Hematopoietic multipotent progenitor cell treated with erythropoietin and hydrocortisone succinate and interleukin-3 and kit ligand, for 17 days (in vitro differentiated cells): Measurements from ENCODE around the gene ANKRD2.
A peak's percentile ranks its signal among the peaks of the same experiment; 100 is the strongest.
"Not testable (repeated sequence)": the region's sequence is repeated elsewhere in the genome, so short reads cannot be mapped to it uniquely, and the experiment has no call there.

Experiments used
- DNase-seq: peaks from one replicate; pipeline ENCODE4 v3.0.0-alpha.2; 2015; ENCODE audit warnings: low spot score

The ANKRD2 gene, protein sequence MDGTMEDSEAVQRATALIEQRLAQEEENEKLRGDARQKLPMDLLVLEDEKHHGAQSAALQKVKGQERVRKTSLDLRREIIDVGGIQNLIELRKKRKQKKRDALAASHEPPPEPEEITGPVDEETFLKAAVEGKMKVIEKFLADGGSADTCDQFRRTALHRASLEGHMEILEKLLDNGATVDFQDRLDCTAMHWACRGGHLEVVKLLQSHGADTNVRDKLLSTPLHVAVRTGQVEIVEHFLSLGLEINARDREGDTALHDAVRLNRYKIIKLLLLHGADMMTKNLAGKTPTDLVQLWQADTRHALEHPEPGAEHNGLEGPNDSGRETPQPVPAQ

DNA sequence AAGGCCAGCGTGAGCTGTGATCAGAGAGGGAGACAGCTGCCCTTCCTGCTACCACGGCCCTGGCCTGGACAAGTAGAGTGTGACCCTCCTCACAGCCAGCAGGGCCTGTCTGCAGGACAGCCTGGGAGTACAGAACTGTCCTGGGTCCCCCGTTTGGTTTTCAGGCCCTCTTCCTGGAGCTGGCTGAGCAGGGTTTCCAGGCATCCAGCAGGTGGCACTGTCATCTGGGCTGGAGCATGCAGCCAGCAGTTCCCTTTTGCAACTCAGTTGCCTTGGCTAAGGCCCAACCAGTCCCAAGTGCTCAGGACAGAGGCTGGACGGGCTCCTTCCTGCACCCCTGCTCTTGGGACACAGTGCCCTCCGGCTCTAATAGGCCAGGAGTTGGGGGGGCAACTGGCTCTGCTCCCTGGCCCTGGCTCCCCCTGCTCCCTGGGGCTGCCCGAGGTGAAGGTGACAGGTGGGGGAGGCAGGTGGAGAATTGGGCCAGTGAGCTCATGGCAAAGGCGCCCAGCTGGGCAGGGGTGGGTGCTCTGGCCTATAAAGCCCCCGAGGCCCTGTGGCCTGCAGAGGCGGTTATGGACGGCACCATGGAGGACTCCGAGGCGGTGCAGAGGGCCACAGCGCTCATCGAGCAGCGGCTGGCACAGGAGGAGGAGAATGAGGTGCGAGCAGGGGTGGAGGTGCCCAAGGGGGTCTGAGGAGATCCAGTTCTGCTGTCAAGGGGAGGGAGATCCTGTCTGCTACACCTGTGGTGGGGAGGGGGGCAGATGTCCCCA lies at the start of gene ANKRD2:
TSS of gene ANKRD2 (plus strand) at position 566 of the 776 bp plus-strand sequence. CDS start at position 576, 10 bp downstream.
- peak; percentile 86 for DNase-seq

DNA sequence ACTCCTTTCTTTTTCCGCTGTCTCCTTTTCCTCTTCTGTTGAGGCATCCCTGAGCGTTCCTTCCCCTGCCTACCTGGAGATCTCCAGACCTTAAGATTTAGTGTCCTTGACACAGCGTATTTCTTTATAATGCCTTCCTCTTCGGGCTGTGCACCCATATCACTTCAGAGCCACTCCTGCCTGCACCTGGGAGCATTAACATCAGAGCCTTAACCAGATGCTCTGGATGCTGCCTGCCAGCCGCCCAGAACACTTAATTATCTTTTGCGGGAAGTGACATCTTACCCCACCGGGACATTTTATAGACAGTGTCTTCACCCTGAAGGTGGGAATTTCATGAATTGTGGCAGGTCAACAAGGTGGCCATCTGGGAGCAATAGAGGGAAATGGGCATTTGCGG lies 49.6 kb upstream of the ANKRD2 start:
- DNase-seq = no peak

DNA sequence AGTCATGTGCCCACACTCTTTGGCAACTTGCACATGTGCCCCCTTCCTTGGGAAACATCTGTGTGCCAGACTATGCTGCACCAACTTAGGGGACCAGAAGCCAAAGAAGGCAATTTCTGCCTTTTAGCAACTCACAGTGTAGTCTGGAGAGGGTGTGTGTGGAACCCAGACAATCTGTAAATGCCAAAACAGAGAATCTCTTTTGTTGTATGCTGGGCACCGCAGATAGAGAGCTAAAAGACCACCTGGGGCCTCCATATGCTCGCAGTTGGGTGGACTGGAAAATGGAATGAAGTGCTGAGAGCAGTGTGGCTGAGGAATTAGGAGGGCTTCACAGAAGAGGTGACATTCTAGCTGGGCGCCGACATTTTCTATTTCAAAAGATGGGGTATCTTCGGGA lies 47.5 kb upstream of the ANKRD2 start:
- no peak for DNase-seq

DNA sequence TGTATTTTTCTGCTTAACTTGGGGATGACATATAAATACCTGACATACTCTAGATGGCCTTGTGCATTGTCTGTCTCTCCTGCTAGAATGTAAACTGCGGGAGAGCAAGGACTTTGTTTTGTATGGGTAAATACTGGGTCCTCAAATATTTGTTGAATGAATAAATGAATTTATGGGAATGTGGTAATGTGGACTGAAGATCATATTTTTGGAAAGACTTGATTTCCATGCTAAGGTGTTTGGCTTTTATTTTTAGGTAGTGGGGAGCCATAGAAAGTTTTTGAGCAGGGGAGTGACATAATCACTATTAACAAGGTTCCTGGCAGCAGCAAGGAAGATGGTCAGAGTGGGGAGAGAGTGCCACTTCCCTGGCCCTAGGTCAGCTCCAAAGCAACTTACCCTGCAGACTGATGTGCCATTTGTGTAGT lies 46.9 kb upstream of the ANKRD2 start:
- no peak for DNase-seq

DNA sequence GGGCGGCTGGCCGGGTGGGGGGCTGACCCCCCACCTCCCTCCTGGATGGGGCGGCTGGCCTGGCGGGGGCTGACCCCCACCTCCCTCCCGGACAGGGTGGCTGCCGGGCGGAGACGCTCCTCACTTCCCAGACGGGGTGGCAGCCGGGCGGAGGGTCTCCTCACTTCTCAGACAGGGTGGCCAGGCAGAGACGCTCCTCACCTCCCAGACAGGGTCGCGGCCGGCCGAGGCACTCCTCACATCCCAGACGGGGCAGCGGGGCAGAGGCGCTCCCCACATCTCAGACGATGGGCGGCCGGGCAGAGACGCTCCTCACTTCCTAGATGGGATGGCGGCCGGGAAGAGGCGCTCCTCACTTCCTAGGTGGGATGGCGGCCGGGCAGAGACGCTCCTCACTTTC lies 43.7 kb upstream of the ANKRD2 start:
- not testable (repeated sequence) for DNase-seq

DNA sequence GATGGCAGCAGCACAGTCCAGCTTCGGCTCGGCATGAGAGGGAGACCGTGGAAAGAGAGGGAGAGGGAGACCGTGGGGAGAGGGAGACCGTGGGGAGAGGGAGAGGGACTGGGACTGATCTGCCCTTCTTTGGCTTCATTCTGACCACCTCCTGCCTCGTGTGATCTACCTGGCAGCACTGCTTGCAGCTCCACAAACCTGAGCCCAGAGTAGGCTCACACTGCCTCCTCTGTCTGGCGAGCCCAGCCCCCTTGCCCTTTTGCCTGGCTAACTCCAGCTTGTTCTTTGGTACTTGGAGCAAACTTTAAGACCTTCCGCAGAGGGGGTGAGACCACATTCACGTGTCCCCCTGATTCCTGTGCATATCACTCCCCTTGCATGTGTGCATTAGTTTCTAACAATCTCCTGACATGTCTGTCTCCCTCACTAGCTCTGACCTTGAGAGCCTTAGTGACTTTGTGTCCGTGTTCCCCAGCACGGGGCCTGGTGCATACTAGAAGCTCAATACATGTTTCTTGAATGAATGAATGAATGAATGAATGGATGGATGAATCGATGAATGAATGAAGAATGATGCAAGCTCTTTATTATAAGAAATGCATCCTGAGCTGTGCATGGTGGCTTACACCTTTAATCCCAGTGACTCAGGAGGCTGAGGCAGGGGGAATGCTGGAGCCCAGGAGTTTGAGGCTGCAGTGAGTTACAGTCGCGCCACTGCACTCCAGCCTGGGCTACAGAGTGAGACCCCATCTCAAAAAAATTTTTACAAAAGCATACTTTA lies 42.7 kb upstream of the ANKRD2 start:
- DNase-seq = no peak

DNA sequence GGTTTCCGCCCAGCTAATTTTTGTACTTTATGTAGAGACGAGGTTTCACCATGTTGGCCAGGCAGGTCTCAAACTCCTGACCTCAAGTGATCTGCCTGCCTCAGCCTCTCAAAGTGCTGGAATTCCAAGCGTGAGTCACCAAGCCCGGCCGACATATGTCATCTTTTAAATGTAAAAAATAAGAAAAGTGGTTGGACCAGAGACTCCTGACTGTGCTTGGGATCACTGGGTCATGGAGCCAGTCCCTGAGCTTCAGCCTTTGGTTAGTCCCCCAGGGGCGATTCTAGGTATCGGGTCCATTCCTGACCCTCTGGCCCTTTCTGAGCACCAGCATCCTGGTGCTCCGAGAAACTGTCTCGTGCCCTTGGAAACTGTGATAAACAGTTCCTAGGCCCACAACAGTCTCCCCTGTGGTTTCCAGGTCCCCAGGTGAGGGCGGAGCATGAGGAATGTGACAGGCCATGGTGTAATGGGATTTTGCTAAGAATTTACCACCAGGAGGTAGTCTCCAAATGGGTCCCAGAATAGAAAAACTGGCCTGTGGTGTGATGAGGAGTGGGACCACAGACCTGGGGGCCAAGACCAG lies 41.1 kb upstream of the ANKRD2 start:
- DNase-seq = no peak

DNA sequence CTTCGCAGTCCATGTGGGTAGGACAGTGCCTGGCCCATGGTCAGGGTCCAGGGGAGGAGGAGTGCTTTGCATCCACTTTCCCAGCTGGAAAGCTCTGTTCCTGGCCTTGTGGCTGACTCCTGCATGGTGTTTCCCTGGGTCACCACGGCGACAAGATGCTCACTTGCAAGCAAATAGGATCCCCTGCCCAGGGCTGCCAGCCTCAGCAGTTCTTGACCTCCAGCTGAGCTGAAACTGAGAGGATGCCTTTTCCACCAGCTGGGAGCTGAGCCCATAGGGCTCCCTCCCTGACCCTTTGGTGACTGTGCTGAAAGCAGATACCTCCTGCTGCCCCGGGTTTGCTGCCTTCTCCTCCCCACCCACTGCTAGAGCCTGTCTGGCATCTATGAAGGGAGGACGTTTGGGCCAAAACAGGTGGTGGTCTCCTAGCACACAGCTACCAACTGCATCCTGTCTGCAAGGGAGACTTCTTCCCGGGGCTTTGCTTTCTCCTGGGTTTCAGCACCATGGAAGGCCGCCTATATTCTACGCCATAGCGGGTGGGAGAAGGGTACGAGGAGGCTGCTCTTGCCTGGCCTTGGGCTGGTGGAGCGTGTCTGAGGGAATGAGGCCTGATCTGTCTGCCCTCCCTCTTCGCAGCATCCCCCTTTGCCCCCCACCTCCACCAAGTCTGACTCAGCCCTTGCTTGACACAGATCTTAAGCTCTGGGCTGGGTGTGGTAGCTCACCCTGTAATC lies 39.5 kb upstream of the ANKRD2 start:
- no peak for DNase-seq

DNA sequence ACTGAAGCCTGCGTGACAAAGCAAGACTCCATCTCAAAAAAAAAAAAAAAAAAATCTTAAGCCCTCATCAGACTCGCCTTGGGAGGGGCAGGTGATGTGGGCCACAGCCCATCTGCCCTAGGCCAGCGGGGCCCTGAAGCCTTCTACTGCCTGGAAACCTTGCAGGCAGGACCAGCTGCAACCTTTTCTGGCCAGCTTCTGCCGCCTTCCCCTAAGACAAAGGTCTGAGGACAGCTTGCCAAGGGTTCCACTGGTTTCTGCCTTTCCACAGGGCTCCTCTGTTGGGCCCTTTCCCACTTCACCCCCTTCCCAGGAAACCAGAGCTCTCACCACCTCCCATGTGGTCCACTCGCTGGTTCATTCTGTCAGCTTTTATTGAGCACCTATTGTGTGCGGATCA lies 38.7 kb upstream of the ANKRD2 start:
- no peak for DNase-seq

DNA sequence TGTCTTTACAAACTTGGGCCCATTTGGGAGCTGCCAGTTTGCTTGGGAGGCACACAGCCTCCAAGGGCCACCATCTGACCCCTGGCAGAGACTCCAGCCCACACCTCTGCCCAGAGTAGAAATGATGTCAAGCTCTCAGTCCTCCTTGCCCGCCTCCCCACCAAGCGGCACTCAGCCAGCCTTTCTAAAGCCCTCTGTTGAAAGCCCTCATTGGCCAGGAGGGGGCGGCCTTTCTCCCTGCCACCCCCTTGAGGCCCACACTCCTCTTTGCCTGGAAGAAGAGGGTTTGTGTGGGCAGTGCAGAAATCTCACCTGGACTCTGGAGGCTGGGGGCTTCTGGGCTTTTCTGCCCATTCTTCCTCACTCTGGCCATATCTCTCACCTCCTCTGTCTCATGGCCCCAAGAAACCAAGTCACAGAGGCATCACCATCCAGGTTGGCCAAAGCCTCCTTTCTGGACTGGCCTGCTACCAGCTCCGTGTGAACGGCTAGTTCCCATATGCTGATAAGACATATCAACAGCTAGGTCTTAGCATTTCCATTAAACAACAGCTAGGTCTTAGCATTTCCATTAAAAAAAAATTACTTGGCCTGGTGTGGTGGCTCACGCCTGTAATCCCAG lies 37.7 kb upstream of the ANKRD2 start:
- peak; percentile 48 for DNase-seq

DNA sequence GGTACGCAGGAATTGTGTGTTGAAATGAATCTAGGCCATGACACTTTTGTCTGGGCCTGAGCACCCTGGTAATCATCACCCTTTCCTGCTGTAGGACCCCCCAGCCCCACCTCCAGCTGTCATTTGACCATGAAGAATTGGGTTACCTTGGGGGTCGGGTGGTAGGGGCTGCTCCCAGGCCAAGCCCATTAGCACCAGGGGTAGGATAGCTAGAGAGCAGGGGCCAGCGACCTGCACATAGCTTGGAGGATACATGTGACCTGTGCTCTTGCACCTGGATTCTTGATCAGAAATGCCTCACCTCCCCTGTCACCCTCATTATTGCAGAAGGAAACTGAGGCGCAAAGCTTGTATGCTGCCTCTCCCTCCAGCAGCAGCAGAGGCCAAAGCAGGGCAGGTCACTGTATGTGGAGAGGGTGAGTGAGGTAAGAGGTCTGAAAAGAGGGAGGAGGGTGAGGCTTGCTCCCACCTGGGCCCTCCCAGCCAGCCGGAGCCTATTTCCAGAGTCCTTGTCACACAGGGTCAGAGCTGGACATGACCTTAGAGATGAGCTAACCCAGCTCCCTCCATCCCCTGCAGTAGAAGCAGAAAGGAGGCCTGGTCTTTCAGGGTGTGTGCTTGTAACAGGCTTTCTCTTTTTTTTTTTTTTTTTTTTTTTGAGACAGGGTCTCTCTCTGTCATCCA lies 35.3 kb upstream of the ANKRD2 start:
- no peak for DNase-seq

DNA sequence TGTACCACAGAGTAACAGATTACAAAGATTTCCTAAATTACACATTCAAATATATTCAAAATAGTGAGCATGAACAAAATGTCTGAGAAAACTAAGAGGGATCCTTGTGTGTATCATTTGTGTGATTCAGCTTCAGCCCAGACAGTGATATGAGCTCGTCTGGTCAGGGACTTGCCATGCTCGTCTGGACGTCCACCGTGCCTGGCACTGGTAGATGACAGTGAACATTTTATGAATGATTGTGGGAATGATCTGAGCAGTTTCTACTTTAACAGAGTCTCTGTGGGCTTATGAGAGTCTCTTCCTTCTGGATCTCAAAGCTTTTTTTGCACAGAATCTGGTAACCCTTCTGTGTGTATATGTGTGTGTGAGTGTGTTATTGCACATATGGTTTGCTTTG lies 34.2 kb upstream of the ANKRD2 start:
- no peak for DNase-seq

DNA sequence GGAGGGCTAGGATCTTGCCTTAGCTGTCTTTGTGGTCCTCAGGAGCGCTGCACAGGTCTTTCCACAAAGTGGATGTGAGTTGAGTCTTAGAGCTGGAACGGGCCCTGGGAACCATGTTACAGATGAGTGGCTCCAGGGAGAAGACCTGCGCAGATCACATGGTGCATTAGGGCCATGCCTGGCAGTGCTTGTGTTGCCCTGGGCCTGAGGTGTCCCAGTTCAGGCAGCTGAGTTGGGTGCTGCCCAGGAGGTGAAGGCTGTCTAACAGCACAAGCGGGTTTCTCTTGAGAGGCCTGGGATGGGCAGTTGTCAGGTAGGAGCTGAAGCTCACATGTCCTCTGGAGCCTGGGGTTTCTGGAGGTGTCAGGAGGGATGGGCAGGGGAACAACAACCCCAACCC lies 33.7 kb upstream of the ANKRD2 start:
- DNase-seq = no peak

DNA sequence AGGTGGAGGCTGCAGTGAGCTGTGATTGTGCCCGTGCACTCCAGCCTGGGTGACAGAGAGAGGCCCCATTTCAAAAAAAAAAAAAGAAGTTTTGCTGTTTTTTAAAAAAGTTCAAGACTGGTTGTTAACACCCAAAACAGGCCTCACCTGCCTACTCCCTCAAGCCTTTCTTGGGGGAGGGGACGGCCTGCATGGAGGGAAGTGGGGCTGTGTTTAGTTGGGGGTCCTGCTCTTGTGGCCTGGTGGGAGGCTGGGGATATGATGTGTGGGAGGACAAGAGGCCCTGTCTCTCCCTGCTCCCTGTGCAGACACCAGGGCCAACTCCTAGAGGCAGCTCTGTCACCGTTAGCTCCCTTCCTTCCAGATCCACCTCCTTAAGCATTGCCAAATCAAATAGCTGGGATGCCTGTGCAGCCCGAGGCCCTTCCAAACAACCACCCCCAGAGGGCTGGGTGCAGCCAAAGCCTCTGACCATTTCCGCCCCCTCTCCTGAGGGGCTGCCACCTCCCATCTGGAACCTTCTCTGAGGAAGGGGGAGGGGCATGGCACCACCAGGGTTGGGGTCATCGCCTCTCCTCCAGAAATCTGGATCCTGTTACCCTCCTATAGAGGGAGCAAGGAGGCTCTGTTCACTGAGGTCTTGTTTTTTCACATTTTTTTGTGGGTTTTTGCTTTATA lies 32.9 kb upstream of the ANKRD2 start:
- DNase-seq = no peak

DNA sequence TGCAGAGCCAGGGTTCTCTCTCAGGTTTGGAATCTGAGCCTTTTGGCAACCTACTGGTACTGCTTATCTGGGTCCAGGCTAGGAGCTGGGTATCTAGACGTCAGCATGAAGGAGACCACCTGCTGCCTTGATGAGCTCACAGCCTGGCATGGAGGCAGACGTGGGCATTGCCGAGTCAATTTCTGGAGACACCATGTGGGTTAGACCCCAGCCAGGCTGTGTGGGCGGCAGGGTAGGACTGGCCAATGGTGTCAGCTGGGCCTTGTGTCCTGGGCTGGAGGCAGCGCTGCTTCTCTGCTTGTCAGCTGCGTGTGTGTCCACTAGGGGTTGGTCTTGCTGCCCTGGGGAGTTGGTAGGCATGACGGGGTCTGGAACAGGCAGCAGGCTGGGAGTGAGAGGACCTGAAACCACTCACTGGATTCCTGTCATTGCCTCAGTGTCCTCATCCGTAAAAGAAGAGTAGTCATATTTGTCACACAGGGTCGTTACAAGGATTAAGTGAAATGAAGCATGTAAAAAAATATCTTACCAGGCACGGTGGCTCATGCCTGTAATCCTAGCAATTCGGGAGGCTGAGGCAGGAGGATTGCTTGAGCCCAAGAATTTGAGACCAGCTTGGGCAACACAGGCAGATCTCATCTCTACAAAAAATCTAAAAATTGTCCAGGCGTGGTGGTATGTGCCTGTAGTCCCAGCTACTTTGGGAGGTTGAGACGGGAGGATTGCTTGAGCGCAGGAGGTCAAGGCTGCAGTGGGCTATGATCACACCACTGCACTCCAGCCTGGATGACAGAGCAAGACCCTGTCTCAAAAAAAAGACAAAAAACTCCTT lies 31.7 kb upstream of the ANKRD2 start:
- DNase-seq = no peak

DNA sequence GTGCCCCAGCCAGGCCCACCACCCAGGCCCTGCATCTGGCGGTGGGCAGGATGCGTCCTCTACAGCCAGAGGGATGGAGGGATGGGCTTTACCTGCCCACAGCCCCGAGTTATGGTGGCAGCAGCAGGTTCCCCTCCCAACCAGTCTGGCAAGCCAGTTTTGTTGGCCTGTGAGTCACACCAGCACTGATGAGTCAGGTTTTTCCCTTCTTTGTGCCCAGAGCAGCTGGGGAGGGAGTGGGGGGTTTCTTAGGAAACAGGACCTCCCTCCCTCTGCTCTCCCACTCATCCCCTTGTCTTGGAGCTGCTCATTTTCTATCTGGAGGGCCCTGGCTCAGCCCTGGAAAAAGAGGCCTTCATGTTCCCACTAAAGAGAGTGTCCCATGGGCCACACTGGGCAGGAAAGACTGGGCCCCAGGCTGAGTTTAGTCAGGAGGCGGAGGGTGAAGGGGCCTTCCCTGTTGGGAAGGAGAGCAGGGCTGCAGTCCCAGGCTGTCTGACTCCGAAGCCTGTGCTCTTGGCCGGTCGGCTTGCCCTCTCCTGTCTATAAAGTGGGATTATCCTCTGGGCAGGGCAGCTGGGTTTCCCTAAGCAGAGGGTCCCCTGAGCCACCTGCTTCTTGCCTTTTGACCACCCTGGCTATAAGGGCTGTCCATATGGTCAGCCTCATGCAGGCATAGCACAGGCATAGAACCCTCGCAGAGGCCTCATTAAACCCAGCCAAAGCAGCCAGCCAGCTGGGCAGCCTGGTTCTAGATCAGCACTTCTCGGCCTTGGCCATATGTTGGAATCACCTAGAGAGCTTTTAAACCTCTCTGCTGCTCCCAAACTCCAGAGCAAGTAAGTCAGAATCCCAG lies 30.2 kb upstream of the ANKRD2 start:
- DNase-seq = no peak

DNA sequence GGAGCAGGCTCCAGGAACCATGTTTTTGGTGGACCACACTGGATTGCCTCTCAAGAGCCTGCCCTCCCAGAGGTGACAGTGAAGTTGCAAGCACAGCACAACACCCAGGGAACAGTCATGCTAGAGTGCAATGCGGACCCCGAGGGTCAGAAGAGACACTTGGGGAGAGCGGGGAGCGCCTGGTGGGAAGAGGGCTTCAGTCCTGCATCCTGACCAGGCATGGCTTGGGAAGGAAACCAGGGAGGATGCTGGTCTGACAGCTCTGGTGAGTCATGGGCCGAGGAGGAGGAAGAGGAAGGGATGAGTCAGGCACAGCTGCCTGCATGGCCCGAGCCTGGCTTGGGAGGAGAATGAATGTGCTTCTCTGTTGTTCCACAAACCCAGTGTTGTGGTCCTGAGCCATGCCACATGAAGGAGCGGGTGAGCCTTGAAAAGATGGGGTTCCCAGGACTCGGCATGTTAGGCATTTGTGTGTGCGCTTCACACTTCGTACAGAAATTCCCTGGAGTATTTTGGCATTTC lies 29.5 kb upstream of the ANKRD2 start:
- DNase-seq = no peak
